GM12891 (cell line): Measurements from ENCODE around the gene GDPD2.

Source experiments
- DNase-seq: peaks from one replicate; pipeline ENCODE4 v3.0.0; 2011; ENCODE audit warnings: low spot score; ENCODE audit not compliant: insufficient read length
- FAIRE-seq: peaks from 2 replicates; lab custom pipeline; 2011; peaks lifted over from hg19 to GRCh38; lab: Jason Lieb, UNC
- PAX5 ChIP-seq: IDR thresholded peaks from 2 replicates; pipeline ENCODE4 v1.6.1; 2011; ENCODE audit warnings: low read length, moderate library complexity, mild to moderate bottlenecking; ENCODE audit not compliant: insufficient read depth, severe bottlenecking
- POLR2A ChIP-seq: IDR thresholded peaks from 2 replicates; pipeline ENCODE4 v1.6.1; 2011; ENCODE audit warnings: low read depth, low read length, control low read depth
- POLR2AphosphoS5 ChIP-seq: IDR thresholded peaks from 2 replicates; pipeline ENCODE4 v1.6.1; 2011; ENCODE audit warnings: low read depth, low read length, control low read depth
- POU2F2 ChIP-seq: IDR thresholded peaks from 2 replicates; pipeline ENCODE4 v1.6.1; 2011; ENCODE audit warnings: low read depth, mild to moderate bottlenecking, control low read depth, low read length, moderate library complexity
- SPI1 ChIP-seq: IDR thresholded peaks from 2 replicates; pipeline ENCODE4 v1.6.1; 2011; ENCODE audit warnings: low read depth, low read length, control low read depth
- TAF1 ChIP-seq: IDR thresholded peaks from 2 replicates; pipeline ENCODE4 v1.6.1; 2011; ENCODE audit warnings: low read depth, low read length, control low read depth

GDPD2 gene

DNA sequence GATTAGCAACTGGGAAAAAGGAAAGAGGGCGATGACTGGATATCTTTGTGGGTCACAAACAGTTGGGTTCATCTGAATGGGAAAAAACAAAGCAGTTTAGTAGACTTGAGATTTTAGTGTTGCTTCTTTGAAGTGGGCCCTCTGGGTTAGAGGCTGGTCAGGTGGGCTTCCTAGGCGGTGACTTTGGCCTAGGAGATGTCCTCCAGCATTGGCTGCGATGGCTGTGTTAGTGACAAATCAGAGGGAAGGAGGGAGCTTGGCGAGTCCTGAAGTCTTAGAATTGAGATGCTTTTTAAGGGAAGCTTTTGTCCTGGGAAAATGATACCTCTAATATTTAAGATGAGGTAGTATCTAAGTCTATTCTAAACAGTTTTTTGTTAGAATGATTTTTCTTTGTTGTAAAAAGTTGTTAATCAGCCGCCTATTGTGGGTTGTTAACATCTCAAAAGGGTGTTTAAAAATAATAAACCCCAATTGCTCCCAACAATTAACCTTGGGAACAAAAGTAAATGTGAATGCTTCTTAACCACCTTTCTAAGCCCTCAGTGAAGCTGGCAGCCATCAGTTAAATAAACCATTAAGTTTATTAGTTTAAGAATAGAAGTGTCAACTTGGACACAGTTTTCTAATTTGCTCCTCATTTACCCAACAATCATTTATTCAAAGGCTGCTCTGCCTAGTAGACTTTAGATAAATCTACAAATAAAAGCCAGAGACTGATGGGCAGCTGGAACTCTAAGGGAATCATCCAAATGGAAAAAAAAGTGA is 53.2 kb downstream of the GDPD2 start:
- DNase-seq (no peak), FAIRE-seq (no peak)
- TF ChIP-seq SPI1 (no peak), POLR2A (no peak), TAF1 (no peak), POU2F2 (no peak), POLR2AphosphoS5 (no peak), PAX5 (no peak)

DNA sequence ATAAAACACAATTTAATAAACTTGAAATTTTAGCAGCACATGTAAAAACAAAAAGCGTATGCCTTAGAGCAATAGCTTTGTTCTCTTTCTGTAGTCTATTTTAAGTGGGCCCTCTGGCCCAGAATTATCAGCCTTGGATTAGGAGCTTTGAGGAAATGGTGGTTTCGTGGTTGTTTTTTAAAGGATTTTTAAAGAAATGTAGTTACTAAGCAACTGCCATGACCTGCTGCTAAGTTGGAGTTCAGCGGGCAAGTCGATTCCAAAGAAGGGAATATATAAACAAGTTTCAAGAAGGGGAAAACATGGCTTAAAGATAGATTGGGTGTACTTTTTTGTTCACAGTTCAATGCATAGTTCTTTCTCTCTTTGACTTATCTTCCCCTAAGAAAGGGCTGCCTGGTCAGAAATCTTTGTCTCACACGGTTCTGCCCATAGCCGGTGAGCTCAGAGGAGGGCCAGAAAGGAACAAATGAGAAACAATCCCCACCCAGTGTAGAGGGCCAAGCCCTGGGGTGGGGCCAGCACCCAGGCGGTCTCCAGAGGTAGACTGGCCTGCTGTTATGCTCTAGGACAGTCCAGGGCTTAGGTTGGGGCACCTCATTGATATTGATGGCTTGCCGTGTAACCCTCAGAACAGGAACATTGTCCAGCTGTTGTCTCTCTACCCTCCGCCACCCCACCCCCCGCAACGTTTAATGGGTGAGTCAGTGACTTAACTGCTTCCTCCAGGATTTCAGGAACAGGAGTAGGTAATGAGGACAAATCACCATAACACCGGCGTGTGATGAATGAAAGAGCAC is 54.0 kb downstream of the GDPD2 start:
- no peak for DNase-seq
- TF ChIP-seq POLR2A = no peak
- no peak for TF ChIP-seq TAF1
- TF ChIP-seq PAX5 = no peak

DNA sequence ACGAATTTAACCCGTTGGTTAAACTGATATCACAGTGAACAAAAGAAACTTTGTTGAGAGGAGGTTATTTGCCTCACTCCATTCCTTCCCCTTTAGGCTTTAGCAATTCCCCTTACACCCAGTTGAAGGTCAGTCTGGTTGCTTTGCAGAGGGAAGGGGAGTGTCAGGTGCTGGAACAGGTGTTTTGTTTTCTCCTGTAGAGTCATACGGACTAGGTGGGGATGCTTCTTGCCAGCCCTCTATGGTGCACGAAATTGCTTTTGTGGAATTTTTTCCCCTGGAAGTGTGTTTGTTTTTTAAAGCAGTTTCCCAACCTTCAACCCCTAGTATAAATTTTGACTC is 54.6 kb downstream of the GDPD2 start:
- DNase-seq (no peak), FAIRE-seq (no peak)
- TF ChIP-seq TAF1 = no peak
- no peak for TF ChIP-seq POLR2A

More for the DNA sequence above, 54.0 kb downstream of the GDPD2 start:
- FAIRE-seq = no peak

DNA sequence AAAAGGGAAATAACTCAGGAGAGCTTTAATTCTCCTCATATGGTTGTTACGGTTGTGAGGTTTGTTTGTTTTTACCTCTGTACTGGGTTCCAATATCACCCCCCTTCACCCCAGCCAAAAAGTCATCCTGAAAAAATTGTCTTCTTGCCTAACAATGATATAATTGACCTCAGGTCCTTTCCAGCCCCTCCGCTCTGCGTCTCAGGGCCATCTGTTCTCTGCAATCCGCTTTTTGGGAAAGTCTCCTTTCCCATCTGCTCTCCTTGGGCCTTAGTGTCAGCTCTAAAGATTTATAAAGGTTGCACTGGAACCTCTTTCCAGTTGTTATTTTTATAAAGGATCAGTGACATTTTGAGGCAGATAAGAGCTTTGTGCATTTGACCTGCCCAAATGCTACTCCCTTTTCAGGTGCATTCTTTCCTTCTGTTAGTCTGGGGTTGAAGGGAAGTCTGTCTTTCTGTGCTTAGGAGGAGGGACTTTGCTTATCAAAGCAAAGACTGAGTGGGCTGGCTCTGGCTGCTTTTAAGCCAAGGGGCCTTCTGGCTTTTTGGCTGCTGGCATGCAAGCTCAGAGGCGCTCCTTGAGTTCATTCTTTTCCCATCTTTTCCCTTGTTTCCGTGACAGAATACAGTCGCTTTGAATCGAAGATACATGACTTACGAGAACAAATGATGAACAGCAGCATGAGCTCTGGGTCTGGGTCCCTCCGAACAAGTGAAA is 55.6 kb downstream of the GDPD2 start:
- FAIRE-seq (no peak), DNase-seq (no peak)

DNA sequence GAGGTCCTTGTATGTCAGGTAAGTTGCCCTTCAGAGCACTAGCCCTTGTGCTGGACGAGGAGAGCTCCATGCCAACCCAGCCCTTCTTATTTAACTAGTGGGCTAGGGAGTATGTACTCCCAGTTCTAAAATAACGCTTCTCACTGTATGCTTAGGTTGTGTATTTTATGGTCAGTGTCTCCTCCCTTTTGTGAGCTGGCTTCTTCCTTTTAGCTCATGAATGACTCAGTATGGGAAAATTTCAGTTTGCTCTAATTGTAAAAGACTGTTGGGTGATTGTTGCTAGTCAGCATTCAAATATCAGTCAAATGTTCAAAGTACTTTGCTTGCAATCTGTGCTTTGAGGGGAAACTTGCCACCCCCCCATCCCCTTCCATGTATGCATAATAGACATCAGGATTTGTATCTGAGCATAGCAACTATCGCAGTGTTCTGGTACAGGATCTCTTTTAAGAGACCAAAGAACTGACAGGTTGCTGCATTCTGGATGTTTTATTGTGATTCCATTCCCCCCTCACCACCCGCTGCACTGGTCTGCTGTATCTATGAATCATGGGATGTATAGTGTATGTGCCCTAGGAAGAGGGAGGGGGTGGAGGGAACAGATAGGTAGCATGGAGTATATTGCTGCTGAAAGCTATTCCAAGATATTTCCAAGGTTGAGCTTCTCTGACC is 56.3 kb downstream of the GDPD2 start:
- DNase-seq = no peak
- no peak for FAIRE-seq
- no peak for TF ChIP-seq POLR2AphosphoS5
- no peak for TF ChIP-seq PAX5
- no peak for TF ChIP-seq SPI1
- TF ChIP-seq POU2F2 = no peak
- no peak for TF ChIP-seq POLR2A
- no peak for TF ChIP-seq TAF1

More for the DNA sequence above, 55.6 kb downstream of the GDPD2 start:
- no peak for TF ChIP-seq PAX5
- no peak for TF ChIP-seq POU2F2
- no peak for TF ChIP-seq POLR2A
- no peak for TF ChIP-seq SPI1
- TF ChIP-seq TAF1 = no peak
- TF ChIP-seq POLR2AphosphoS5 = no peak

DNA sequence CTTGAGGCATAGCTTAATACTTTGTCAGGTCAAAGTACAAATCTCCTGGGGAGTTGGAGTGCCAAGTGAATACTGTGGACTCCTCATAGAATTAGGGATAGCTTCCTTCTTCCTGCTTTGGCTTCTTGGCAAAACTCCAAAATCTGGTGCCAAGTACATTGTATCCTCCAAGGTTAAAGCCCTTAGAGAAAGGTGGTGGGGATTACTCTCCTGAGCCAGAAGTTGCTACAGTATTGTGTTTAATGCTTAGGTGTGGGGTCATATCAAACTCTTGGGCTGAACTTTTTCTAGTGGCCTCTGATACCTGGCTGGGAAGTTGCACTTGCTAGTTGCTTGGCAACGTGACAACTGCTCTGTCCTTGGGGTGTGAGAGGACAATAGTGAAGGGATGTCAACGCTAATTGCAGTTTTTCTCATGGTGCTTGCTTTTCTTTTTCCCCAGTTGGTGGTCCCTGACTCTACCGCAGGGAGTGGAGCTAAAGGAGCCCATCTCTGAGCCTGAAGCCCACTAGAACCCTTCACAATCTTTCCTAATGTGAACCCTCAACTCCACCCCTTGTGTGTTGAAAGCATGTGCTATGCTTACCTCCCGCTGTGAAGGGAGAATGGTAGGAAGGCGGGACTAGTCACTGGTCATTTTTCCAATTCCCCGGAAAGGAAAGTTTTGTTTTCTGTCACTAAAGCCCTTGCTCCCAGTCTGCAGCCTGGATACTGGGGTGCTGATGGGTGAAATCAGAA is 57.0 kb downstream of the GDPD2 start:
- FAIRE-seq = no peak
- TF ChIP-seq TAF1 = no peak
- TF ChIP-seq POLR2AphosphoS5 = no peak
- TF ChIP-seq POU2F2 = no peak
- TF ChIP-seq PAX5 = no peak
- TF ChIP-seq POLR2A = no peak
- TF ChIP-seq SPI1 = no peak
- no peak for DNase-seq

DNA sequence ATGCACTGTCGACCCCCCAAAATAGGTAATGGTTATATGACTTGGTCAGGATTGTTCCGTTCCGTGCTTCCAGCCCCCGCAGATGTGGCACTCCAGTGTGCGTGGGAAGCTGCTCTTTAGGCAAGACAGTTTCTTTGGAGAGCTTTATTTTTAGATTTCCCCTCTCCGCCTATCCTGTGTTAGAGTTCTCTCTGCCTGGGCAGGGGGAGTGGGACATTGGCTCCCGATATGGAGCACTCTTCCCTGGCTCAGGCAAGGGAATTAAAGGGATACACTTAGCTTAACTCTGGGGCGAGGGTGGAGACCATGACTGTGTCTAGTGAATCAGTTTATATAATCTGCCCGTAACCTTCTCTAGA is 57.5 kb downstream of the GDPD2 start:
- no peak for FAIRE-seq

DNA sequence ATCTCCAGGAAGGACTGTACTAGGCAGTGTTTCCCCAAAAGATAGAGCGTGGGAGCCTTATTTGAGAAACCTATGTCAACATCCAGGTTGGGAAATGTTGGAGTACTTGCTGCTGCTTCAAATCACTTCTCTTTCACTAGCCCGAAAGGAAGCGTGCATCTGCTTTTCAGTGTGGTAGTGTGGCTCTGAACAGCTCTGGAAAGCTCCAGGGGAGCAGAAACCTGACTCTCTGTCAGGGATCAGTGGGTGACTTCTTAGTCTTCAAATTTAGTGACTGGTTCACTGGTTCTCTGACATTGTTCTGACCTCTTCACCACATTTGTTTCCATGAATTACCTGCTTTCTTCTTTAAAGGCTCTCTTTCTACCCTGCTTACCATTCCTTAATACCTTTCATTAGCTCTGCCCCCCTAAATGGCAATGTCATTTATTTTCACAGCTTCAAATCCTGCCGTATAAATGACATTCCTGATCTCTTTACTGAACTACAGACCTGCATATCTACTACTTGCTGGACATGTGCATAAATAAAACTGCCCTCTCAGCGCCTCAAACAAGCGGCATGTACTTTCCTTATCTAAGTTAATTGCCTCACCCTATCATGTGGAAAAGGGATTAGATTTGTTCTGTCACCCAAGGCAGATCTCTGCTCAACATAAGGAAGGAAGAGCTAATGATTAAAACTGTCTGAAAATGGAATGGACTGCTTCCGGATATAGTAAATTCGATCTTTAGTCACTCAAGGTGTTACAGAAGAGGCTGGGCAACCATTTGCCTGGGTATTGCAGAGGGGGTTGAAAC is 58.6 kb downstream of the GDPD2 start:
- no peak for DNase-seq
- TF ChIP-seq POU2F2 = no peak
- no peak for TF ChIP-seq PAX5
- TF ChIP-seq TAF1 = no peak
- no peak for TF ChIP-seq SPI1
- TF ChIP-seq POLR2A = no peak
- no peak for TF ChIP-seq POLR2AphosphoS5
- no peak for FAIRE-seq

More for the DNA sequence above, 57.5 kb downstream of the GDPD2 start:
- no peak for DNase-seq
- TF ChIP-seq POLR2A = no peak
- TF ChIP-seq POU2F2 = no peak
- TF ChIP-seq PAX5 = no peak
- no peak for TF ChIP-seq POLR2AphosphoS5
- no peak for TF ChIP-seq SPI1
- TF ChIP-seq TAF1 = no peak
